ENCODE data around the gene TSPAN31.
"Not testable (repeated sequence)": the region's sequence is repeated elsewhere in the genome, so short reads cannot be mapped to it uniquely, and the experiment has no call there.

The TSPAN31 gene

DNA sequence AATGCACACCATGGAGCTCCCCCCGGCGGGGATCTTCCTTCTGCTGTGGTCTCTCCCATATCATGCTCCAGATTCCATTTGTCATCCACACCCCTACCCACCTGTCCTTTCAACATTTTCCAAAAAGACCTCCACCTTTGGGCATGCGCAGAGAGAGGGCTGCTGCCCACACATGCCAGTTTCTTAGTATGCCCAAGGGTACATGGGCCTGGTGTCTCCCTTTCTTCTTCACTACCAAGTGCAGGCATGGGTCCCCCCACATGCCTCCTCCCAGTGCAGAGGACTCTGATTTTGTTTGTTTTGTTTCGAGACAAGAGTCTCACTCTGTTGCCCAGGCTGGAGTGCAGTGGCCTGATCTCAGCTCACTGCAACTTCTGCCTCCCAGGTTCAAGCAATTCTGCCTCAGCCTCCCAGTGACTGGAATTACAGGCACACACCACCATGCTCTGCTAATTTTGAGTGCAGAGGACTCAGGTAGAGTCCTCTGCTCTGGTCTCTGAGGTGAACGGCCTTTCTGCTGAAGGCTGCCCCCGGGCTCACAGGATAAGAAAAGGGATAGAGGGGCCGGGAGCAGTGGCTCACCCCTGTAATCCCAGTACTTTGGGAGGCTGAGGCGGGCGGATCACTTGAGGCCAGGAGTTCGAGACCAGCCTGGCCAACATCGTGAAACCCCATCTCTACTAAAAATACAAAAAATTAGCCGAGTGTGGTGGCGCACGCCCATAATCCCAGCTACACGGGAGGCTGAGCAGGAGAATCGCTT is 22.8 kb upstream of the TSPAN31 start:
- not testable (repeated sequence) for DNase-seq

GRCh38 chr12:57722716-57723629 is 21.9 kb upstream of the TSPAN31 start:
- DNase-seq, result no peak

DNA sequence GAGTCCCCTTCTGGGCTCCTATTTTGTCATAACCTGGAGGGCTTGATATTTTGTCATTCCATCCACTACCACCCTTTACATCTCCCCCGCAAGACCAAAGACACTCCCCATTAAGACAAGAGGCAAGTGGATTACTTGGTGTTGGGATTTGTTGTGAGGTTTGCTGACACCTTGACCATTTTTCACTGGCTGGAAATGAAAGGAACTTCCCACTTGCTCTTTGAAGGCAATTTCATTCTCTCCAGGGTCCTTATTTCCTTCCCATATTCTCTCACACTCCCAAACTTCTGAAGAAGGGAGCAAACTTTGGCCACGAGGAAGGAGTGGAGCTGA is 21.2 kb upstream of the TSPAN31 start:
- no peak for DNase-seq

DNA sequence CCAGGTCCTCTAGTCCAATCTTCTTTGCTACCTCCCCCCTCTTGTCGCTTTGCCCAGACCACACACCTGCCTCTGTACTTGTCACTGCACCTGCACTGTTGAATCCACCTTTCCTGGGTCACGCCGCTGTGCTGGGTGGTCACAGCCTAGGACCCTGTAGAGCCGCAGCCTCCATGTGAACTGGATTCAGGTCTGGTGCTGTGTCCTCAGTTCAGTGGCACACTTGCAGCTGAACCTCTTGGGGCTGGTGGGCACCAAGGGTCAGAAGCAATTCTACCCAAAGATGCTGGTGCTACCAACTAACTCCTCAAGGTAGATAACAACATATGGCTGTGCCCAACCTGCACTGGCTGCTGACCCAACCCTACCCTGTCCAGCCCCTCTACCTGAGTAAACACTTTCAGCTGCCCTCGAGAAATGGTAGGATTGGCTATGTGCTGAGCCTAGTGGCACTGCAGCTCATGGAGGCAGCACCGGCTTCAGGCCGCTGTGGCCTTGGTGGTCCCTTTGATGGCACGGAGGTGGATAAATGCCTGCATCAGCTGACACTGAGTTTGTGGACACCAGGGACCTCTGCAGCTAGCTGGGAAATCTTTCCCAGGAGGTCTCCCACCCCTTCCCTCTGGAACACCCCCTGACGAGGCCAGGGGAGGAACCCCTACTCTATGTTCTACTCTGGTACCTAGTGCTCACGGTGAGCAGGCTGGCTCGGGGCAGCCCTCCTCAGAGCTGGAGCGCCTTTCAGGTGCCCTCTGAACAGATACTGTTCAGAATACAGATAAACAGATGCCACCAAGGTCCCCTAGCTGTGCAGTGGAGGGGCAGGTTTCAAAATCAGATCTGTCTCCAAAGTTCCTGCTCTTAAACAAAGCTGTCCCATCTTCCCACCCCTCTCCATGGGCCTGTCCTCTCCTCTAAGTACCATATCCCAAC is 20.6 kb upstream of the TSPAN31 start:
- no peak for DNase-seq

- no peak for DNase-seq
Observed at GRCh38 chr12:57724936-57725740, 19.7 kb upstream of the TSPAN31 start.

DNA sequence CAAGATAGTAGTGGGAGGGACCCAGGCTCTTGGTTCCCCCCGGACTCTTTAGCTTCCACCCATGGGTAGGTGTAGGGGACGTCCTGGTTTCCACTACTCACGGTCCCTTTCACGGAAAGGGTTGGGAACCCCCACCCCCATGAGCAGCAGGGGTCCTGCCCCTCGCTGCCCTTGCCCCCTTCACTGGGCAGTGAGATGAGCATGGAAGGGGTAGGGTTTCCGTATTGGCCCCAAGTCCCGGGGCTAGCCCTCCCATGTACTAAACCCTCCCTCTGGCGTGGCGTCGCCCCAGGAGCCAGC is 19.0 kb upstream of the TSPAN31 start:
- no peak for DNase-seq

DNA sequence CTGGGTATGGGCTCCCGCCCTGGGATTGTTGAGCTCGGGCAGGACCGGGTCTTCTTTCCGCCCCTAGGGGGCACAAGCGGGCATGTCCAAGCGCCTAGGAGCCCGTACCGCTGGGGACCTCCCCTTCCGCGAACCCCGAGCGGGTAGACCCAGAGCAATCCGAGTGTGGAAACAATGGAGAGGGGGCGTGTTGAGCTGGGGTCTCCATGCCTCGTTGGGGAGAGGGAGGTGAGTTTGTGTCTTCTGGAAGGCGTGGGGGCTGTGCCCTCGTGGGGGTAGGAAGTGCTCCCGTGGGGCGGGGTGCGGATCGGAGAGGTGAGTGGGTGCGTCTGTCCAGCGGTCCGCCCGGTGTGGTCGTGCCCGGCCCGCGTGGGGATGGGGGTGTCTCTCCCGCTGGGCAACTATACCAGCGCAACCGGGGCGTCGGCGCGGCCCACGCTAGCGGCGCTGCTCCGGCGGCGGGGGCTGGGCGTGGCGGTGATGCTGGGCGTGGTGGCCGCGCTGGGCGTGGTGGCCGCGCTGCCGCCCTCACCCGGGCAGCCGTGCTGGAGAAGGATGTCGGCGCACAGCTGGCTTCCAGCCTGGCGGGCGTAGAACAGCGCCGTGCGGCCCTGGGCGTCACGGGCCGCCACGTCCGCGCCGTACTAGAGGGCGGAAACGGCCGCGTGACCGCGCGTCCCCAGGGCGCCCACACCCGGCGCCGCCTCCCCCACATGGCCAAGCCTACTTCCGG is 18.5 kb upstream of the TSPAN31 start:
- DNase-seq, result peak in 35 of 58 donors; percentile 19 to 63 (median 36)

GRCh38 chr12:57726884-57727757 is 17.7 kb upstream of the TSPAN31 start:
- peak in 3 of 58 donors; percentile 14 to 42 (median 25) for DNase-seq

DNA sequence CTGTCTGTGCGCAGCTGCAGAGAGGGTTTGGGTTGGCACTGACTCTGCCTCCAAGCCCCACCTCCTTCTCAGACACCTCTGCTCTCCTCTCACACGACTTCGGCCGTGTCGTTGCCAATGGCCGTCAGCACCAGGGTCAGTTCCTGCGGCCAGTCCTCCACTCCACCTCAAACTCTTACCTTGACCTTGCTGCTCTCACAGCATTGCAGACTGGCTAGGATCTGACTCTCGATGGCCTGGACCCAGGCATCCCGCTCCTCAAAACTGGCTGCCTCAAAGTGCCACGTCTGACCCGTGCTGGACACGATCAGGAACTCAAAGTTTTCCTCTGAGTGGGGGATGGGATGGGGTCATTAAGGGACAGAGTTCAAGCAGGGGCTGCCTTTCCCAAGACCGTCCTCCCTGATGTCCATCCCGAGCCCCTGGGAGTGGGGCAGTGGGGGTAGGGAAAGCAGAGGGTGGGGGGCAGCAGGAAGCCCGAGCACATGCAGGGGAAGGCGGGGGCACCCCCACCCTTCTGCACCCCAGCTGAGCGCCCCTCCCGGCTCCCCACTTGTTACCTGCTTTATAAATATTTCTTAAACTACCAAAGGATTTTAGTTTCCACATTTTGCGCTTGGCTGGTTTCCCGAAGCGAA is 17.0 kb upstream of the TSPAN31 start:
- DNase-seq, result no peak

- DNase-seq, result no peak
Observed at GRCh38 chr12:57729321-57729844, 15.5 kb upstream of the TSPAN31 start.

GRCh38 chr12:57730336-57731067 is 14.3 kb upstream of the TSPAN31 start:
- DNase-seq, result no peak

DNA sequence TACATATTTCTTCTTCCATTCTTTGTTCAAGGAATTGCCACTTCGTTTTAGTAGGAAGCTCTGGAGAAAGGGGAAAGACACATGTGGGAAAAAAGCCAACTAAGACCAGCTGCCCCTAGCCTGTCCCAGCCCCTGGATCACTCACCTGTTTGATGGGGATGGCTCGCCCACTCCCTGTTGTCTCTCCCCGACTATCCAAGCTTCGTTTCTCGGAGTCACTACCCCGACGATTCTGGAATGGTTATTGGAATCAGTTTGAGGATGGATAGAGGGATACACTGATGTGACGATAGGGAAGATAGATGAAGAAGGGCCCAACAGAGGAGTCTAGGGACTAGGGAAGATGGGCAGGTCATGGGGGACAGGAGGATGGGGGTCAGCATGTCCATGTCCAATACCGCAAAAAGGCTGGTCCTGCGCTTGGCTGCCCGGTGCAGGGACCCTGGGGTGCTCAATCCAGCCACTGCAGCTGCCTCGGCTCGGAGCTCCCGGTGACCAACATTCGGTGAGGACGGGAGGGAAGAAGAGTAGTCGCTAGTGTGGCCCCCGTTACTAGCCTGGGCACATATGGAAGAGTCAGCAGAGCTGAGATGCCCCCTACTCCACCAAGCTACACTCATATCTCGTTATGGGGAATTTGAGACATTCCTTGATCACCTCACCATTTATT is 13.3 kb upstream of the TSPAN31 start:
- no peak for DNase-seq

DNA sequence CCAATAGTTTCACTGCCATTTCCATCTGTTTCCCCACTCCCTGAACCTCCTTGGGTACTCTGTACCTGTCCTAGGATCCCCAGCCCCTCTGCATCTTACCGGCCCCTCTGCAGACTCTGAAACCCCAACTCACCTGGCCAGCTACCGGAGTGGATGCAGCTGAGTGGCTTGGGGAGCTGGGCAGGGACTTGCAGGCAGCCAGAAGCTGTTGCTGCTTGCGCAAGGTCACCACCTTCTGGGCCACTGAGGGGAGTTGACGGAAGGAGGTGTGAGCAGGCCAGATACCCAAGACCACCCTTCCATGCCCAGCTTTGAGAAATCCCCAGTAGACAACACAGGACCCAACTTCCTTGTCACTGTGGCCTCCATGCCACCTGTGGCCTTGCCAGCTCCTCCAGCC is 12.6 kb upstream of the TSPAN31 start:
- no peak for DNase-seq

DNA sequence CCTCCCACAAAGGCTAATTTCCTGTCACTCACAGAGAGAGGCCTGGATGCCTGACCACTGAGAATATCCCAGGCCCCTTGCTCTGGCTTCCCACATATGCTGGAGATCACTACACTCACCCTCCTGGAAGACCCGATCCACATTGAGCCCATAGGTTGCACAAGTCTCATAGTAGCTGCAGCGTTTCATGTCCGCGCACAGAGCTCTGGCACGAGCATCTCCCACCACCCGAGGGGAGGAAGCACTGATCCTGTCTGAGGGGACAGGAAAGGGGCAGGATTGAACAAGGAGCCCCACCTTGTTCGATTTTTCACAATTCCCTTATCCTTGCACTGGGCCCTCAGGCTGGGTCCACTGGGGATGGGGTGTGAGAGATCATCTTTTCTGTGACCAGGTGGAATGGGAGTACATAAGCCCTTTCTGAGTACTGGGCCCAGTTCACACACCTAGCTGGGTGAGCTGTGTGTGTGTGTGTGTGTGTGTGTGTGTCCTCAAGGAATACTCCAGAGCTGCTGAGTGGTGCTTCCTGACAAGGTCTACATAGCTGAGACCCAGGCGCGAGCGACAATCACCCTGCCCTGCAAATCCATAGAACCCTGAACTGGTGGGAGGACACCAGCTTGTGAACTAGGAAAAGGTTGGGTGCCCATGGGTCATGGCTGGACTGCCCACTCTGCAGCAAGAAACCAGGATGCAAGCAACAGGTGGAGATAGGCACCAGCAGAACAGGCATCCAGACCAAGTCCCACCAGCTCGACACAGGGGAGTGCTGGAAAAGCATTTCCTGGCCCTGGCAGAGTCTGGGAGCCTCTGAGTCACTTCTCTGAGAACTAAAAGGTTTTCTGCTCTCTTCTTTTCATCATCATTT is 11.9 kb upstream of the TSPAN31 start:
- DNase-seq, result no peak

GRCh38 chr12:57733928-57734327 is 10.9 kb upstream of the TSPAN31 start:
- DNase-seq, result no peak

- no peak for DNase-seq
Observed at GRCh38 chr12:57734591-57734990, 10.2 kb upstream of the TSPAN31 start.

Measured in anterior cingulate cortex (tissue), 58 donors.